CD4-positive, alpha-beta memory T cell (primary cell): ENCODE measurements around the gene SYT2. TPM values are rescaled to one million over a fixed set of nuclear protein-coding genes. Genes with fewer than 3 reads are reported as not detected.
"Not testable (repeated sequence)": the region's sequence is repeated elsewhere in the genome, so short reads cannot be mapped to it uniquely, and the experiment has no call there.

Source experiments
- CTCF ChIA-PET: fragments of 350-600 bp; sonication (Branson Sonifier 250); formaldehyde crosslinking; loops from one replicate; lab custom pipeline; 2021; ENCODE audit warnings: inconsistent platforms; ENCODE audit not compliant: partially characterized antibody; lab: Charles Lee
- POLR2A ChIA-PET: fragments of 350-600 bp; sonication (Branson Sonifier 250); formaldehyde crosslinking; loops from one replicate; lab custom pipeline; 2021; ENCODE audit not compliant: partially characterized antibody; lab: Charles Lee
- DNase-seq, 5 donors: peaks; one replicate each; pipeline versions ENCODE4 v3.0.0 to v3.0.0-alpha.2; 2020 to 2022; ENCODE audit warnings: mixed read lengths in 1 of 5
- H3K27ac ChIP-seq: one replicate; pipeline ENCODE4 v1.7.0; 2013; ENCODE audit warnings: low read depth, low read length
- H3K27me3 ChIP-seq: 2 replicates; pipeline ENCODE4 v1.7.0; 2013; ENCODE audit warnings: mild to moderate bottlenecking, low read length, moderate library complexity; ENCODE audit not compliant: insufficient read depth
- H3K36me3 ChIP-seq: 2 replicates; pipeline ENCODE4 v1.7.0; 2013; ENCODE audit warnings: mild to moderate bottlenecking, low read length, moderate library complexity; ENCODE audit not compliant: insufficient read depth
- H3K4me1 ChIP-seq: 2 replicates; pipeline ENCODE4 v1.7.0; 2013; ENCODE audit warnings: mild to moderate bottlenecking, low read length, moderate library complexity; ENCODE audit not compliant: insufficient read depth
- H3K4me3 ChIP-seq, 2 donors: one replicate each; pipeline ENCODE4 v1.7.0; 2013; ENCODE audit warnings: low read length in 2 of 2, mild to moderate bottlenecking in 1 of 2
- H3K9me3 ChIP-seq, 2 donors: one replicate each; pipeline ENCODE4 v1.7.0; 2013; ENCODE audit warnings: low read length in 2 of 2, control low read depth in 1 of 2; ENCODE audit not compliant: control insufficient read depth in 1 of 2
- H3K27ac Mint-ChIP-seq, 7 donors: one replicate each; pipeline ENCODE4 v1.8.0; 2020 to 2021; ENCODE audit warnings: mixed read lengths in 7 of 7, mild to moderate bottlenecking in 6 of 7, inconsistent platforms in 3 of 7, moderate library complexity in 3 of 7
- H3K27me3 Mint-ChIP-seq, 2 donors: one replicate each; pipeline ENCODE4 v1.8.0; 2020 to 2021; ENCODE audit warnings: mixed read lengths in 2 of 2
- H3K36me3 Mint-ChIP-seq, 2 donors: one replicate each; pipeline ENCODE4 v1.8.0; 2020 to 2021; ENCODE audit warnings: mixed read lengths in 2 of 2, inconsistent platforms in 1 of 2, mild to moderate bottlenecking in 1 of 2
- H3K4me1 Mint-ChIP-seq, 4 donors: one replicate each; pipeline ENCODE4 v1.8.0; 2020 to 2021; ENCODE audit warnings: mixed read lengths in 4 of 4, mild to moderate bottlenecking in 1 of 4
- H3K4me3 Mint-ChIP-seq, 8 donors: one replicate each; pipeline ENCODE4 v1.8.0; 2020 to 2021; ENCODE audit warnings: mixed read lengths in 8 of 8, mild to moderate bottlenecking in 7 of 8, moderate library complexity in 6 of 8, inconsistent platforms in 3 of 8
- H3K9me3 Mint-ChIP-seq, 8 donors: one replicate each; pipeline ENCODE4 v1.8.0; 2020 to 2021; ENCODE audit warnings: mixed read lengths in 8 of 8, mild to moderate bottlenecking in 5 of 8, inconsistent platforms in 3 of 8, moderate library complexity in 1 of 8
- intact Hi-C: fragments of 100-400 bp; cut with micrococcal nuclease; formaldehyde crosslinking; loops from one replicate; pipeline ENCODE4 v1.15.1; 2023
- polyA plus RNA-seq, 2 donors: library from polyadenylated mRNA; unstranded; fragments of 300-500 nt; fragmentation: Illumina TruSeq; gene quantifications; one replicate each; pipeline ENCODE4 v1.2.3, GENCODE V29; 2021
- total RNA-seq, 2 experiments: library from RNA; stranded (reverse); gene quantifications; one replicate each; pipeline ENCODE4 v1.2.3, GENCODE V29; 2021

SYT2 gene
- total and polyA plus RNA-seq, 4 experiments from 2014 or later, result 0.03 TPM; not detected in 3

DNA sequence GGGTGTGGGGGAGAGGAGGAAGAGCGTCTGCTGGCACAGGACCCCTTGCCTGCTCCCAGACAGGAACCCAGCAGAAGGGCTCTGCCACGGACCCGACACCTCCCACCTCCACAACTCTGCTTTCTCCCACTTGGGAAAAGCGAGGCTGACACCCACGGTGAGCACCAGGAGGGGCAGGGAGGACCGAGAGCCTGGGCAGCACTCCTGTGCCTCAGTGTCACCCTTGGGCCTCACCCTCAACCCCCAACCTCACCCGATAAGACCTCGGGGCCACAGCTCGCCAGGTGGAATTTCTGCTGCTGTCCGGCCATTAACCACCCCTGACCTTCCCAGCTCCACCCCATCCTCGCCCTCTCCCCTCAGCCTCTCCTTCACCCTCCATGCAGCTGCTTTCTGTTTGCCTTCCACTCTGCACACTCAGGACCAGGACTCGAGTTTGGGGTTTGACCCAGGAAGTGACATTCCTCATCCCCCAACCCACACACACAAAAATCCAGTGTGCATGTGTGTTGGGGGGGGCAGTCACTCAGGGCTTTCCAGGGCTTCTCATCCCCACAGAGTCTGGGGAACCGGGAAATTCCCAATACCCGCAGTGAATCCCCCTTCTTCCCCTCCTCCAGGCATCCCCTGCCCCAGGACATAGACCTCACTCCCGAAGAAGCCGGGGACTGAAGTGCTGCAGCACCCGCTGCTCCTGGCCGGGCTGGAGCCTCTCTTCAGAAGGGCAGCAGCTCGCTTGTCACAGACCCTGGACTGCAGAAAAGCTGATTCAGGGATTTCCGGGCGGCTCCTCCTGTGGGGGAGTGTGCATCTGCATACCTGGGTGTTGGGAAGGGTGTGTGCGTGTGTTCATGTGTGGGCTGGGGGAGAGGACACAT is 65.8 kb downstream of the SYT2 start:
- H3K4me1 ChIP-seq, result peaks cover 27% of the 10 kb centered on the region
- peak overlapping the region in 2 of 7 donors; percentile 21 to 42 for H3K27ac Mint-ChIP-seq
- DNase-seq, result no peak
- H3K27me3 Mint-ChIP-seq, result peaks cover 23 to 51% of the 10 kb centered on the region in 2 donors
- no peaks in the 10 kb centered on the region for H3K9me3 ChIP-seq
- H3K4me3 ChIP-seq, result no peak overlapping the region
- intact Hi-C loops, result no loop called here
- peak overlapping the region; percentile 55 to 88 (median 74) for H3K4me3 Mint-ChIP-seq
- H3K27ac ChIP-seq, result no peak overlapping the region
- no peaks in the 10 kb centered on the region for H3K36me3 Mint-ChIP-seq
- H3K4me1 Mint-ChIP-seq, result peaks cover 7 to 43% (median 27%) of the 10 kb centered on the region in 4 donors
- peaks cover 0 to 2% (median 0%) of the 10 kb centered on the region in 8 donors for H3K9me3 Mint-ChIP-seq
- H3K27me3 ChIP-seq, result peaks cover 25% of the 10 kb centered on the region
- ChIA-PET POLR2A (no interaction called here), CTCF (no interaction called here)
- H3K36me3 ChIP-seq, result no peaks in the 10 kb centered on the region

DNA sequence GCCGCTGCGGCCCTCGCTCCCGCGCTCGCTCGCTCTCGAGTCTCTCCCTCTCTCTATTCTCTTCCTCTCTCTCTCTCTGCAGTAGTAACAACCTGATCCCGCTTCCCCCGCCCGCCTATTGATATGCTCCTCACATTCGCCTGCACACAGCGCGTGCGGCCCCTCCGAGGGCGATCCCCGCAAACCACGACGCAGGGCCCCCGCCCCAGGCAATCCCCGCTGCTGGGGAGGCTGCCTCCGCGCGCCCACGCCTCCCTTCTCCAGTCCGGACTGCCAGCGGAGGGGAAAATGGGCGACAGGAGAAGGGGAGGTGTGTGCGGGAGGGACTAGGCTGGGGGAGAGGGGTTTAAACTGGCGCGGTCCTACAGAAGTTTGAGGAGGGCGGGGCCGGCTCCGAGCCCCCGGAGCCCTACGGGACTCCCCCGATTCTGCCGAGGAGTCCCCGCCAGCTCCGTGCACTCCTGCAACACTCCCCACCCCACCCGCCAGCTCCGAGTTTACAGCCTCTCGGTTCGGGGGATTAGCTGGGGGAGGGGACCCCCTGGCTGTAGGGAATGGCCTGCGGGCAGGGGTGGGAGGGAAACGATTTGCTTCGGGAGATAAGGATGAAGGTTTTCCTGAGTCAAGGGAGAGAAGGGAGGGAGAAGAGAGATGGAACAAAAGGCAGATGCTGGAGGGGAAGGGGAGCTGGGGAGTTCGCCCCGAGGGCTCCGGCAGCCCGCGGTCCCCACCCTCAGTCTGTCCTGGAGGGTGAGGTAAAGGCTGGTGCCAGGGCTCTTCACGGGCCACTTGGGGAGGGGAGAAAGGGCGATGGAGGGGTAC is 66.6 kb downstream of the SYT2 start:
- Mint-ChIP-seq H3K4me3 (peak overlapping the region; percentile 74 to 88 (median 80)), H3K4me1 (peaks cover 7 to 43% (median 27%) of the 10 kb centered on the region in 4 donors), H3K9me3 (peaks cover 0 to under 1% (median 0%) of the 10 kb centered on the region in 8 donors), H3K27ac (peak overlapping the region in 1 of 7 donors; percentile 2), H3K27me3 (peaks cover 27 to 58% of the 10 kb centered on the region in 2 donors), H3K36me3 (no peaks in the 10 kb centered on the region)
- Histone ChIP-seq H3K4me3 (peak overlapping the region in 1 of 2 donors; percentile 32), H3K27me3 (peaks cover 28% of the 10 kb centered on the region), H3K36me3 (no peaks in the 10 kb centered on the region), H3K4me1 (peaks cover 27% of the 10 kb centered on the region), H3K27ac (no peak overlapping the region), H3K9me3 (no peaks in the 10 kb centered on the region)
- ChIA-PET POLR2A (no interaction called here), CTCF (no interaction called here)
- intact Hi-C loops, result no loop called here
- peak in 4 of 5 donors; percentile 19 to 32 (median 22) for DNase-seq

DNA sequence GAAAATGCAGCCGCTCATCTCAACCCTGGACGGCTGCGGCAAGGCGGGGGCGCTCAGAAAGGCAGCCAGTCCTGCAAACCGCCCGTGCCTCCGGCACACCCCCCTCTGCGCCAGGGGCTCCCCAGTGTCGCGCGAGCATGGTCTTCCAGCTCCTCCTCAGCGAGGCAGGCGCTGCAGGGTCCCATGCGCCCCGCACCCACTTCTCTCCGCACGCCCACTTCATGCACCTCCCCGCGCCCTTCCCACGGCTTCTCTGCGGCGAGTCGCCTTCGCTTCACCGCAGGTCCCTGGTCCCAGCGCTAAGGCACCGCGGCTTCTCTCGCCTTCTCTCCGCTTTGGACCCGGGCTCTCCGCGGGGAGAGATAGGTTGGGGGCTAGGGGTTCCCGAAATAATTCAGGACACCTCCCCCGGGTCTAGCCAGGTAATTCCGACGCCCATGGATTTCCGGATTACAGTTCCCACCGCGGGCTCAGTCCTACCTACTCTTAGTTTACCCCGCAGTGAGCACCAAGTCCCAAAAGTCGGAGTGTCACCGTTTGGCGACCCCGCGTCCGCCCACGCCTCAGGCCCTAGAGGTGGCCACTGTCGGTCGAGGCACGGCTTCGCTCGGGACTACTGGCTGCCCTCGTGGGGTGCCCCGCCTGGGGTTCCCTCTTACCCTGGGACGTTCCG is 67.5 kb downstream of the SYT2 start:
- peaks cover 28% of the 10 kb centered on the region for H3K27me3 ChIP-seq
- H3K9me3 Mint-ChIP-seq, result no peaks in the 10 kb centered on the region
- peaks cover 7 to 43% (median 27%) of the 10 kb centered on the region in 4 donors for H3K4me1 Mint-ChIP-seq
- H3K9me3 ChIP-seq, result no peaks in the 10 kb centered on the region
- H3K36me3 Mint-ChIP-seq, result no peaks in the 10 kb centered on the region
- no peak overlapping the region for H3K27ac ChIP-seq
- POLR2A ChIA-PET, result interaction anchor here (0.9 kb wide), 1 partner anchor 14 kb away, joined by 3 read pairs; no protein-coding TSS in a partner anchor
- peak overlapping the region; percentile 75 to 84 (median 80) for H3K4me3 Mint-ChIP-seq
- H3K4me3 ChIP-seq, result peak overlapping the region in 1 of 2 donors; percentile 38
- CTCF ChIA-PET, result no interaction called here
- intact Hi-C loops, result no loop called here
- no peaks in the 10 kb centered on the region for H3K36me3 ChIP-seq
- H3K4me1 ChIP-seq, result peaks cover 27% of the 10 kb centered on the region
- H3K27ac Mint-ChIP-seq, result no peak overlapping the region
- DNase-seq, result no peak
- H3K27me3 Mint-ChIP-seq, result peaks cover 27 to 62% of the 10 kb centered on the region in 2 donors

DNA sequence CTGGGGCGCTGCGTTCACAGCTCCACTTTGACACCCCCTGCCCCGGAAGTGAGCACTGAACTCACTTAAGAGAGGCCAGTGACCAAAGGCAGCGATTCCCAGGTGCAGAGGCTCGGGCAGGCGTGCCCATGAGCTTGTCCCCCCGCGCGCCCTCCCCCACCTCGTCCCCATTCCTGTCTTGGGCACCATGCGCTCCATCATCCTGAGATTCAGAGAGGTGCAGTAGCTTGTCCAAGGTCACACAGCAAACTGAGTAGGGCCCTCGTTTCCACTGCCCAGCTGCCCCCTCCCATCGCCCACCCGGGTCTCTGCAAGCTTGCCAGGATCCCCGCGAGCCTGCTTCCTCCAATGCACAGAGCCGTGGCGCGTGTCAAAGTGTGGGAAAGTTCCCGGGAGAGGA is 68.0 kb downstream of the SYT2 start:
- H3K27ac ChIP-seq, result no peak overlapping the region
- peaks cover 27 to 62% of the 10 kb centered on the region in 2 donors for H3K27me3 Mint-ChIP-seq
- ChIA-PET CTCF (no interaction called here), POLR2A (interaction anchor here (0.9 kb wide), 1 partner anchor 13 kb away, joined by 3 read pairs; no protein-coding TSS in a partner anchor)
- no peaks in the 10 kb centered on the region for H3K36me3 ChIP-seq
- H3K27ac Mint-ChIP-seq, result no peak overlapping the region
- peaks cover 28% of the 10 kb centered on the region for H3K27me3 ChIP-seq
- no peaks in the 10 kb centered on the region for H3K9me3 Mint-ChIP-seq
- H3K9me3 ChIP-seq, result no peaks in the 10 kb centered on the region
- peak overlapping the region in 1 of 2 donors; percentile 38 for H3K4me3 ChIP-seq
- H3K4me1 Mint-ChIP-seq, result peaks cover 7 to 43% (median 27%) of the 10 kb centered on the region in 4 donors
- no peak for DNase-seq
- intact Hi-C loops, result no loop called here
- H3K4me1 ChIP-seq, result peaks cover 27% of the 10 kb centered on the region
- peak overlapping the region in 6 of 8 donors; percentile 75 to 84 (median 80) for H3K4me3 Mint-ChIP-seq
- H3K36me3 Mint-ChIP-seq, result no peaks in the 10 kb centered on the region

DNA sequence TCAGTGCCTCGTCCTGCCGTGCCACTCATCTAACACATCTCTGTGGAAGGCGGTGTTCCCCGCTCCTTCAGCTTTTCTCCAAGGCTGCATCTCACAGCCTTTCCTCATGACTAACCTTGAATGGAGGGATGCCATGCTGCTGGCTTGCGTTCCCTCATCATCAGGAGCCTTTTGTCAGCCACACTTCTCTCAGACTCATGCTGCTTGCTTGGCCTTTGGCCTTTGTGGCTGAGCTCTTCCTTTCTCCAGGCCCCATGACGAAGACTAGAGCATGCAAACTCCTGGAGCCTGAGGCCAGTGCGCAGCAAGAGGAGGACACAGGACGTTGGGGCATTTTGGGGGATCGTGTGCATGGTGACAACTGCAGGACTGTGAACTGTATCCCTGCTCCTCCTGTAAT is 70.8 kb downstream of the SYT2 start:
- no peak overlapping the region for H3K4me3 ChIP-seq
- ChIA-PET POLR2A (no interaction called here), CTCF (no interaction called here)
- intact Hi-C loops, result no loop called here
- Mint-ChIP-seq H3K4me3 (no peak overlapping the region), H3K9me3 (no peaks in the 10 kb centered on the region), H3K4me1 (peaks cover 7 to 37% (median 21%) of the 10 kb centered on the region in 4 donors), H3K27me3 (peaks cover 34 to 50% of the 10 kb centered on the region in 2 donors), H3K36me3 (no peaks in the 10 kb centered on the region), H3K27ac (no peak overlapping the region)
- H3K36me3 ChIP-seq, result no peaks in the 10 kb centered on the region
- no peak overlapping the region for H3K27ac ChIP-seq
- peaks cover 23% of the 10 kb centered on the region for H3K27me3 ChIP-seq
- H3K4me1 ChIP-seq, result peaks cover 24% of the 10 kb centered on the region
- H3K9me3 ChIP-seq, result no peaks in the 10 kb centered on the region
- no peak for DNase-seq

DNA sequence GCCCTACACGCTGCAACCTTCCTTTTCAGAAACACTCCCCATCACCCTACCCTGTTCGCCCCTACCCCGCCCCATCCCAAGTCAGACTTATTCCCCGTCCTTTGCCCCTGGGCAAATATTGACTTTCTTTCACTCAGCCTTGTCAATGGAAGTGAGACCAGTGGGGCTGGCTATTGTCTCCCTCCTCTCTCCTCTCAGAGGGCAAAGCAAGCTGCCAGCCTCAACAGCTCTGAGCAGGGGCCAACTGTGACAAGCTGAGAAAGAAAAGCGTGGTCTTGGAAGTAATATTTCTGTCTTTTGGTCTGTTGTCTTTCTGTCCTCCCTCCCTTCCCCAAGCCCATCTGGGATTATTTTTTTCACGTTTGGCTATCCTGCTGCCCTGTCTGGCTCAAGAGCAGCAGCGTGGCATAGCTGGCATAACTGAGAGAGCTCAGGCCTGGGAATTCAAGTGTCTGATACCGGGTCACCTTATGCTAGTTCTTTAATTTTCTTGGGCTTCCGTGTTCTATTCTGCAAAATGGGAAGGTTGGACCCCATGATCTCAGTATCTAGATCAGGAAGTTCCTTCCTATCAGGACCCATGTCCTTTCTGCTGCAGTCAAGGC is 71.5 kb downstream of the SYT2 start:
- H3K27ac Mint-ChIP-seq, DNase-seq, H3K9me3 Mint-ChIP-seq, H3K4me3 ChIP-seq, intact Hi-C loops, H3K36me3 ChIP-seq, H3K27ac ChIP-seq, POLR2A ChIA-PET, H3K36me3 Mint-ChIP-seq, H3K9me3 ChIP-seq, H3K4me3 Mint-ChIP-seq, CTCF ChIA-PET: not testable (repeated sequence)
- H3K4me1 ChIP-seq, result peaks cover 17% of the 10 kb centered on the region
- Mint-ChIP-seq H3K4me1 (peaks cover 4 to 30% (median 14%) of the 10 kb centered on the region in 4 donors), H3K27me3 (peaks cover 32 to 49% of the 10 kb centered on the region in 2 donors)
- peaks cover 16% of the 10 kb centered on the region for H3K27me3 ChIP-seq
